Stimulated activated CD4-positive, alpha-beta T cell treated with anti-CD3 and anti-CD28 coated beads, TNF-alpha, amount 100 ng/mL, for 4 hours (primary cell): ENCODE results near the gene HPS5.

Source experiments
- DNase-seq, 3 experiments: peaks; one replicate each; pipeline ENCODE4 v3.0.0-alpha.2; 2020; ENCODE audit warnings: low read depth in 3 of 3

The HPS5 gene

DNA sequence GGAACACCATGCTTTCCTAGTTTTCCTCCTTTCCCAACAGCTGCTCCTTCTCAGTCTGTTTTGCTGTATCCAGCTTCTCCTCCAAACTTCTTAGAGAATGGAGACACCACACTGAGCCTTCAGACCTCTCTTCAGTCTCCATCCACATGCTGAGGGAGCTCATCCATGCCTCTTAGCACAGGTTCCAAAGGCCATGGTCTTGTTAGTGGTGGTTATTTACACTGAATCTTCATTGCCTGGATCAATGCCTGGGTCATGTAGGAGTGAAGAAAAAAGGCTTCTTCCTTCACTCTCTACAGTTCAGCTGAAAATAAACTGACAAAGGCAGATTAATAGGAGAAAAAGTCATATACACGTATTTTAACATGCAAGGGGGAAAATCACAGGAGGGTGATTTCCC is 82.3 kb downstream of the HPS5 start:
- DNase-seq: no peak

DNA sequence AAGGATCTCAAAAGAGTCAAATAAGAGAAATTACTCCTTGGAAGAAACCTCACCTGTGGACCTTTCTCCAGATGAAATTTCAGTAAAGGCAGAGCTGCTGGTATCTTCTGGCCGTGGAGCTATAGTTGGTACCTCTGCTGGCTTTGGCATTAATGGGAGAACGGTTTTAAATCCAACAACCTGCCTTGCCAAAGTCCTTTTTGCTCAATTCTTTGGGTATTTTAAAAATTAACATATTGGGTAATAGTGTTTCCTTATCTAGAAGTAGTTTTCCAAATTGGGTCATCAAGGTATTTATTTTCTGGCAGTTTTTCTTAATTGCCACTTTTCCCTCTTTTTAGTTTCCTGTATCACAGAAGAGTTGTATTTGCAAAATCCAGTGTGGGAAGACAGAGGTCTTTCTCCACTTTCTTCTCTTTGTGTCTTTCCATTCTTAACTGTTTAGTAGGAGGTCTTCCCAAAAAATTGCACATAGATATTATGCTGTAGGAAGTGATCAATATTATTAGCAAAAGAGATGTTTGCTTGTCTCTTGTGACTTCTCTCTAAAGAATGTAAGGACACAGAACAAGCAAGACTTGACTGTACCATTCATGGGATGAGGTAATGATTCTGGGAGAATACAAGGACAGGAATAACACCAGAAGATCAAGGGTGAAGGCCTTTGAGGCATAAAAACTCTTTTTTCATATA is 85.1 kb downstream of the HPS5 start, which contains the start of gene SAA4:
Gene SAA4 (minus strand): TSS at position 139 of the 693 bp plus-strand sequence. CDS start 876 bp downstream, outside the sequence.
- no peak for DNase-seq

DNA sequence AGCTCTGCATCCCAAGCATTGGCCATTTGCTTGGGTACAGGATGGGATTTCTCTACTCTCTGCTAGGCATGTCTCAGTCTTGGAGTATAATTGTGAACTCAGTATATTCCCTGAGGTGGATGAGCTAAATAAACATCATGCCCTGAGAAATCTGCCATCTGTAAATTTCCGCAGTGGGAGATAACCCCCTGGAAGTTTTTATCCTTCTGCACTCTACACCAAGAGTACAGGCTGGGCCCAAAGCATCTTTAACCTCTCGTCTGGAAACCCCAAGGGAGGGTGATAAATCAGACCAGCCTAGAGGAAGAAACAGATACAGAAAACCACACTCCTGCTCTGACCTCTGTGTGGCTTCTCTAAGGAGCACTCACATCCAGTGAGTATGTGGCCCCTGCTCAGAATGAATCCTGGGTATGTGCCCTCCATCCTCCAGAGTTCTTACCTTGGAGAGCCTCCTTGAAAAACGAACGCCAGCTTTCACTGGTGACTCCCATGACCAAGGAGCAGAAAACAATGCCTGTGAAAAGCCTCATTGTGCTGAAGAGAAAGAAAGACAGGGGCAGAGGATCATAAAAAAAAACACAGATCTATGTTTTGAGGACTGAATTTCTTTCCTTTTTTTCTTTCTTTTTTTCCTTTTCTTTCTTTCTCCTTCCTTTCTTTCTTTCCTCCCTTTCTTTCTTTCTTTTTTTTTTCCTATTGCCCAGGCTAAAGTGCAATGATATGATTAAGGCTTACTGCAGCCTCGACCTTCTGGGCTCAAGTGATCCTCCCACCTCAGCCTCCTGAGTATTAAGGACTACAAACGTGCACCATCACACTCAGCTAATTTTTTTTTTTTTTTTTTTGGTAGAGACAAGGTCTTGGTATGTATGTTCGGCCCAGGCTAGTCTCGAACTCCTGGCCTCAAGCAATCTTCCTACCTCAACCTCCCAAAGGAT is 86.3 kb downstream of the HPS5 start:
- DNase-seq: no peak

DNA sequence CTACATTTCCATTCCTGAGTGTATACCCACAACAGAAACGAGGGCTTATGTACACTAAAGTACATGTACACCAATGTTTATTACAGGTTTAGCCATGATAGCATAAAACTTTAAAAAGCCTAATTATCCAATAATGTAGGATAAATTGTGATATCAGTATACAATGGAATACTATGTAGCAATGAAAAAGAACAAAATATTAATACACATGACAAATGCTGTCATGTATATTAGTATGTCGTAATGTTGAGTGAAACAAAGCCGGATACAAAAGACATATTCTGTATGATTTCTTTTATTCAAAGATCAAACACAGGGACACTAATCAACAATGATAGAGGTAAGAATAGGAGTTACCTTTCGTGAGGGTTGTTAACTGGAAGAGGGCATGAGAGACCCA is 88.0 kb downstream of the HPS5 start:
- no peak for DNase-seq

DNA sequence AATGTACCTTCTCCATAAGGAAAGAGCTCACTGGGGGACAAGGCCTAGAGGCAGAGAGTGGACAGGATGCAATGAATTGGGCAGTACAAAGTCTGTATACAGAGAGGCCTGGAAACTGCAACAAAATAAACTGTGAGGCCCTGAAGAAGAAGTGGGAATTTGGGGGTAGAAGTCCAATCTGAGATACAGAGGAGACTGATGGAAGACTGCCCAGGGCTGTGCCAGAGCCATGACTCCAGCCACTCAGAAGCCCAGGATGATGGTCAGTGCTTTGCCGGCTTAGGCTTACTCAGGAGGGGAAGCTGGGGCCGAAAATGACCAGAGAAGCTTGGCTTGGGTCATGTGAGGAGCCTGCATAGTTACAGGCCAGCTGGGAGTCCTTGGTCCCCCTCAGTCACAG is 91.1 kb downstream of the HPS5 start:
- DNase-seq: no peak

DNA sequence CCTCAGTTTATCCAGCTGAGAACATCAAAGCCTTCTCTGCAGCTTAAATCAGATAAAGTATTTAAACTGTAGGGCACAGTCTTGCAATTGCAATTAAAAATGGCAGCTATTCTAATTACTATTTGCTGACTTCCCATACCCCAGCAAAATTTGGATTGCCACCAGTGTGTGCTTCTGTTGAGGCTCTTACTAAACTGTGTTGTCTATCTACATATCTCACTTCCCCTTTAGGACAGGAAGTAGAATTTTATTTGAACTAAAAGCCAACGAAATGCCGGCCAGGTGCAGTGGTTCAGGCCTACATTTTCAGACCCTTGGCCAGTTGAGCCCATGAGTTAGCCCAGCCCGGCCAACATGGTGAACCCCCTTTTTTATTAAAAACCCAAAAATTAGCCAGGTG is 92.4 kb downstream of the HPS5 start:
- no peak for DNase-seq
